Retina (tissue), 1 donor: ENCODE data around the gene RSBN1L.

ENCODE experiments used
- DNase-seq: peaks from one replicate; pipeline ENCODE4 v3.0.0-alpha.2; 2016

RSBN1L gene

GRCh38 chr7:77734659-77735421, 38.6 kb downstream of the RSBN1L start:
- DNase-seq: no peak

- DNase-seq: no peak
Observed at GRCh38 chr7:77735457-77735856, 39.2 kb downstream of the RSBN1L start.

GRCh38 chr7:77736991-77737390, 40.7 kb downstream of the RSBN1L start:
- no peak for DNase-seq

GRCh38 chr7:77738382-77738781, 42.1 kb downstream of the RSBN1L start:
- DNase-seq: no peak

GRCh38 chr7:77738871-77739270, 42.6 kb downstream of the RSBN1L start:
- DNase-seq: no peak

- no peak for DNase-seq
Observed at GRCh38 chr7:77740257-77740656, 44.0 kb downstream of the RSBN1L start.

GRCh38 chr7:77743518-77743917, 47.3 kb downstream of the RSBN1L start:
- no peak for DNase-seq

- DNase-seq: no peak
Observed at GRCh38 chr7:77745746-77746145, 49.5 kb downstream of the RSBN1L start.

- no peak for DNase-seq
Observed at GRCh38 chr7:77746164-77746823, 50.0 kb downstream of the RSBN1L start.

GRCh38 chr7:77746824-77747165, 50.5 kb downstream of the RSBN1L start:
- no peak for DNase-seq

GRCh38 chr7:77747178-77747577, 50.9 kb downstream of the RSBN1L start:
- no peak for DNase-seq

GRCh38 chr7:77747718-77748117, 51.5 kb downstream of the RSBN1L start:
- no peak for DNase-seq

- DNase-seq: no peak
Observed at GRCh38 chr7:77752016-77752415, 55.8 kb downstream of the RSBN1L start.

GRCh38 chr7:77753173-77753572, 56.9 kb downstream of the RSBN1L start:
- no peak for DNase-seq

- DNase-seq: no peak
Observed at GRCh38 chr7:77757589-77757988, 61.3 kb downstream of the RSBN1L start.

- peak; percentile 60 for DNase-seq
Observed at GRCh38 chr7:77759294-77759889, 63.1 kb downstream of the RSBN1L start.

- DNase-seq: no peak
Observed at GRCh38 chr7:77760809-77761453, 64.7 kb downstream of the RSBN1L start.

GRCh38 chr7:77765481-77765880, 69.2 kb downstream of the RSBN1L start:
- DNase-seq: no peak

GRCh38 chr7:77765906-77766800, 69.9 kb downstream of the RSBN1L start:
- DNase-seq: no peak

- no peak for DNase-seq
Observed at GRCh38 chr7:77766801-77767605, 70.7 kb downstream of the RSBN1L start.

- no peak for DNase-seq
Observed at GRCh38 chr7:77770316-77770715, 74.1 kb downstream of the RSBN1L start.

- no peak for DNase-seq
Observed at GRCh38 chr7:77771901-77772300, 75.6 kb downstream of the RSBN1L start.
